Thyroid gland (tissue), 4 donors: ENCODE results near the gene SPATA31D1. TPM values are rescaled to one million over a fixed set of nuclear protein-coding genes. Genes with fewer than 3 reads are reported as not detected.

ENCODE experiments used
- DNase-seq, 2 donors: peaks; one replicate each; pipeline ENCODE4 v3.0.0-alpha.2; 2019
- H3K27ac ChIP-seq, 3 donors: fragments of 200-600 bp; sonication (generic); 1 replicate in 2 of 3; 2 replicates in 1 of 3; pipeline ENCODE4 v1.5.1; 2016 to 2019; ENCODE audit warnings: mild to moderate bottlenecking in 1 of 3, moderate library complexity in 1 of 3
- H3K27me3 ChIP-seq: fragments of 200-600 bp; sonication (generic); one replicate; pipeline ENCODE4 v1.5.1; 2019
- H3K36me3 ChIP-seq, 2 donors: fragments of 200-600 bp; sonication (generic); one replicate each; pipeline ENCODE4 v1.5.1; 2016 to 2019
- H3K4me1 ChIP-seq, 2 donors: fragments of 200-600 bp; sonication (generic); one replicate each; pipeline ENCODE4 v1.5.1; 2017 to 2019
- H3K4me3 ChIP-seq, 3 donors: fragments of 200-600 bp; sonication (generic); replicated peaks in 1 of 3; 1 replicate in 2 of 3; 2 replicates in 1 of 3; pipeline ENCODE4 v1.5.1; 2016; ENCODE audit warnings: mild to moderate bottlenecking in 1 of 3
- H3K9me3 ChIP-seq: fragments of 200-600 bp; sonication (generic); one replicate; pipeline ENCODE4 v1.5.1; 2017
- POLR2A ChIP-seq, 2 donors: fragments of 450-650 bp; IDR thresholded peaks; one replicate each; pipeline ENCODE4 v1.6.1; 2017; ENCODE audit warnings: antibody characterized with exemption in 2 of 2, mild to moderate bottlenecking in 2 of 2, moderate library complexity in 1 of 2
- WGBS, 2 donors: methylation state at CpG; one replicate each; pipeline ENCODE4 v1.1.5; 2017; 5-methylcytosine and 5-hydroxymethylcytosine counted together
- intact Hi-C: fragments of 100-400 bp; cut with DNase I; formaldehyde crosslinking; loops from one replicate; pipeline ENCODE4 v1.15.1; 2023
- total RNA-seq, 4 donors: library from RNA; depleted of rRNA; stranded (reverse); fragments of >200 nt; gene quantifications; one replicate each; pipeline ENCODE4 v1.2.3, GENCODE V29; 2016
- TF ChIP-seq, protein P1 (sequence below), 6 experiments: fragments of 200-600 bp in 3 of 6; fragments of 450-650 bp in 3 of 6; sonication (generic) in 3 of 6; IDR thresholded peaks; one replicate each; pipeline ENCODE4 v1.5.1; 2016 to 2019; ENCODE audit warnings: antibody characterized with exemption in 6 of 6, mild to moderate bottlenecking in 2 of 6, inconsistent platforms in 1 of 6, moderate library complexity in 1 of 6

Gene SPATA31D1
- total RNA-seq, 4 donors from 2014 or later, result not detected

- no peaks in the 10 kb centered on the region for H3K9me3 ChIP-seq
- no peak overlapping the region for H3K27ac ChIP-seq
- TF ChIP-seq, protein P1, sequence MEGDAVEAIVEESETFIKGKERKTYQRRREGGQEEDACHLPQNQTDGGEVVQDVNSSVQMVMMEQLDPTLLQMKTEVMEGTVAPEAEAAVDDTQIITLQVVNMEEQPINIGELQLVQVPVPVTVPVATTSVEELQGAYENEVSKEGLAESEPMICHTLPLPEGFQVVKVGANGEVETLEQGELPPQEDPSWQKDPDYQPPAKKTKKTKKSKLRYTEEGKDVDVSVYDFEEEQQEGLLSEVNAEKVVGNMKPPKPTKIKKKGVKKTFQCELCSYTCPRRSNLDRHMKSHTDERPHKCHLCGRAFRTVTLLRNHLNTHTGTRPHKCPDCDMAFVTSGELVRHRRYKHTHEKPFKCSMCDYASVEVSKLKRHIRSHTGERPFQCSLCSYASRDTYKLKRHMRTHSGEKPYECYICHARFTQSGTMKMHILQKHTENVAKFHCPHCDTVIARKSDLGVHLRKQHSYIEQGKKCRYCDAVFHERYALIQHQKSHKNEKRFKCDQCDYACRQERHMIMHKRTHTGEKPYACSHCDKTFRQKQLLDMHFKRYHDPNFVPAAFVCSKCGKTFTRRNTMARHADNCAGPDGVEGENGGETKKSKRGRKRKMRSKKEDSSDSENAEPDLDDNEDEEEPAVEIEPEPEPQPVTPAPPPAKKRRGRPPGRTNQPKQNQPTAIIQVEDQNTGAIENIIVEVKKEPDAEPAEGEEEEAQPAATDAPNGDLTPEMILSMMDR (IDR thresholded peaks at IDR 0.05), result no peak
- TF ChIP-seq POLR2A (IDR thresholded peaks at IDR 0.05), result no peak
- no peaks in the 10 kb centered on the region for H3K4me1 ChIP-seq
- DNase-seq, result no peak
- intact Hi-C loops, result no loop called here
- no peaks in the 10 kb centered on the region for H3K36me3 ChIP-seq
- WGBS, 2 donors, result 92 to 96% methylated on average over 3 of the region's 3 CpGs
- no peaks in the 10 kb centered on the region for H3K27me3 ChIP-seq
- no peak overlapping the region for H3K4me3 ChIP-seq
Measured at GRCh38 chr9:81968026-81968425, 20.5 kb upstream of the SPATA31D1 start.

DNA sequence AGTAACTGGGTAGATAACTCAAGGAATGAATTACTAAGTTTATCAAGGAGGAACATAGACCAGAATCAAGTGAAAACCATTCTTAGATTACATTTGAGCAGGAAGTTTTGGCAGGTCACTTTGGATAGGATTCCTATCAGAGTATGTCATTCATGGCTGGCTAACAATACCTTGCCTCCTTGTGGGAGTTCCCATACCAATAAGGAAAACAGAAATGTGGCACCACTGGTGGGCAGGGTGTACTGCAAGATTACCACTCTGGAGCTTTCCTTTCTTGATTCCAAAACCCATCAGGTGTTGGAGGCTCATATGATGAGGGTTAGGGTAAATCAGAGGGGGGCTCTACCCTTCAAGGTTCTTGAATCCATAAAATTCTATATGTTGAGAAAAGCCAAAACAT, 18.6 kb upstream of the SPATA31D1 start:
- Histone ChIP-seq H3K27me3 (no peaks in the 10 kb centered on the region), H3K4me1 (no peaks in the 10 kb centered on the region), H3K4me3 (no peak overlapping the region), H3K36me3 (no peaks in the 10 kb centered on the region), H3K27ac (no peak overlapping the region), H3K9me3 (no peaks in the 10 kb centered on the region)
- no peak for TF ChIP-seq POLR2A (IDR thresholded peaks at IDR 0.05)
- TF ChIP-seq, protein P1 (IDR thresholded peaks at IDR 0.05), result no peak
- intact Hi-C loops, result no loop called here
- DNase-seq, result no peak

GRCh38 chr9:81971727-81972126, 16.8 kb upstream of the SPATA31D1 start:
- peak in 1 of 2 donors; percentile 5 for DNase-seq
- Histone ChIP-seq H3K4me1 (no peaks in the 10 kb centered on the region), H3K36me3 (no peaks in the 10 kb centered on the region), H3K27me3 (no peaks in the 10 kb centered on the region), H3K27ac (no peak overlapping the region), H3K4me3 (no peak overlapping the region), H3K9me3 (no peaks in the 10 kb centered on the region)
- intact Hi-C loops, result no loop called here
- no peak for TF ChIP-seq POLR2A (IDR thresholded peaks at IDR 0.05)
- TF ChIP-seq, protein P1 (IDR thresholded peaks at IDR 0.05), result no peak

DNA sequence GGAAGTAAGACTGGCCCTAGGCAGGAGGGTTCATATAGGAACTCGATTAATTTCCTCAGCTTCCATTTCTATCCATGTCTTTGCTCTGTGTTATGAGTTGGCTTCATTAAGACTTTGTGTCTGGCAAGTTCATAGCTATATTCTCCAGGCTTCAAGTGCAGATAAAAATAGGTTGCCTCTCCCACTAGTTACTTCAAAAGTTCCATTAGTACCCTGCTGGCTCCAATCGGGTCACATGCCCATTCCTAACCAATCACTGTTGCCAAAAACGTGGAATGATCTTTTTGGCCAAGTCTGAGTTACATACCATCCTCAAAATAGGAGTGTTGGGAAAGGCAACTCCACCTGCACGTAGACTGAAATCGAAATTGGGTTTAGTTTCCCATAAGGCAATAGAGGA, 13.8 kb upstream of the SPATA31D1 start:
- TF ChIP-seq, protein P1 (IDR thresholded peaks at IDR 0.05), result no peak
- TF ChIP-seq POLR2A (IDR thresholded peaks at IDR 0.05), result no peak
- Histone ChIP-seq H3K4me3 (no peak overlapping the region), H3K27ac (no peak overlapping the region), H3K27me3 (no peaks in the 10 kb centered on the region), H3K9me3 (no peaks in the 10 kb centered on the region), H3K36me3 (no peaks in the 10 kb centered on the region), H3K4me1 (no peaks in the 10 kb centered on the region)
- intact Hi-C loops, result no loop called here
- DNase-seq, result no peak
- WGBS, 2 donors, result 84 to 90% methylated on average over 5 of the region's 5 CpGs

DNA sequence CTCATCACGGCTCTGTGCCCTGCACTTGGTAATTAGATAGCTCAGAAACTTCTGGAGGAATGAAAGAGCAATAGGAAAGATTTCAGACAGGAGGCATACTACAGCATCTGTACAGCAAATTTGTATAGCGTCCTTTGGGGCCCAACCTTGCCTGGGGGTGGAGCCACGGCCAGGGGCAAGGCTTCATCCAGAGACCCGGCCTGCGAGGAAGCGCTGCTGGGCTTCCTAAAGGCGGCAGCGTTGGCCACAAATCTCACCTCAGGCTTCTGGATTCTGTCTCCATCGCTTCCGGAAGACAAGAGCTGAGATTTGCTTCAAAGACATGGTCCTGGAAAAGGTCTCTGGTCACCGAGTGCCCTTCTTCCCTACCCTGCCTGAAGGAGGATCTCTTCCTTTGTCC, 12.2 kb upstream of the SPATA31D1 start:
- WGBS, 2 donors, result 94 to 95% methylated on average over 11 of the region's 11 CpGs
- TF ChIP-seq, protein P1 (IDR thresholded peaks at IDR 0.05), result no peak
- no peak for TF ChIP-seq POLR2A (IDR thresholded peaks at IDR 0.05)
- intact Hi-C loops, result no loop called here
- DNase-seq, result no peak
- Histone ChIP-seq H3K27me3 (no peaks in the 10 kb centered on the region), H3K36me3 (no peaks in the 10 kb centered on the region), H3K4me1 (no peaks in the 10 kb centered on the region), H3K9me3 (no peaks in the 10 kb centered on the region), H3K27ac (no peak overlapping the region), H3K4me3 (no peak overlapping the region)
